Measurements from ENCODE around the gene SENP8. TPM values are rescaled to one million over a fixed set of nuclear protein-coding genes. Genes with fewer than 3 reads are reported as not detected.

Gene SENP8
- total and polyA plus RNA-seq, 2 of the 13 experiments (the other 11 are each of a cell fraction or from before 2014, with no cell fraction given) = 2.7 to 3.0 TPM

GRCh38 chr15:72113347-72114031, 4.7 kb upstream of the SENP8 start:
- Histone ChIP-seq H3K9me3 (ENCODE audit: low read length) (no peaks in the 10 kb centered on the region), H3K79me2 (ENCODE audit: insufficient read depth, low read length) (peaks cover 13% of the 10 kb centered on the region), H2AFZ (ENCODE audit: low read length) (no peak overlapping the region), H3K4me2 (ENCODE audit: low read depth, low read length) (no peak overlapping the region), H3K27ac (ENCODE audit: extremely low read length, insufficient read depth, low read length) (no peak overlapping the region), H4K20me1 (ENCODE audit: insufficient read depth, low read length) (peaks cover 8% of the 10 kb centered on the region; the same call in 1 of the 2 replicates), H3K27me3 (ENCODE audit: control insufficient read depth in 1 of 2, insufficient read depth in 2 of 2, low read length in 2 of 2) (no peaks in the 10 kb centered on the region), H3K9ac (ENCODE audit: insufficient read depth, low read depth, low read length) (no peak overlapping the region), H3K4me1 (ENCODE audit: insufficient read depth, low read length) (peaks cover 23% of the 10 kb centered on the region), H3K36me3 (replicated peaks in 1 of 2; ENCODE audit: control insufficient read depth in 1 of 2, insufficient read depth in 2 of 2, low read length in 2 of 2) (no peaks in the 10 kb centered on the region), H3K4me3 (replicated peaks in 1 of 3; ENCODE audit: insufficient read depth in 1 of 3, low read depth in 2 of 3, low read length in 3 of 3) (no peak overlapping the region)
- no peak for TF ChIP-seq ZNF468 (CRISPR knock-in tag; IDR thresholded peaks at IDR 0.05)
- TF ChIP-seq FOXA3 (CRISPR knock-in tag; IDR thresholded peaks at IDR 0.05) = 0 out of 2 replicates have a peak, but pooled peaks have one; percentile 32
- TF ChIP-seq JUN (CRISPR knock-in tag; IDR thresholded peaks at IDR 0.05) = no peak
- 0 out of 2 replicates have a peak, but pooled peaks have one; percentile 7 for TF ChIP-seq KAT2B (IDR thresholded peaks at IDR 0.05; ENCODE audit: borderline replicate concordance, low read depth, low read length)
- TF ChIP-seq CBX5 (CRISPR knock-in tag; IDR thresholded peaks at IDR 0.05; ENCODE audit: borderline replicate concordance) = no peak
- TF ChIP-seq RARG (CRISPR knock-in tag; IDR thresholded peaks at IDR 0.05; ENCODE audit: low read depth) = no peak
- intact Hi-C loops (cut with micrococcal nuclease; ENCODE audit: unreplicated experiment) (no loop called here), in situ Hi-C loops (cut with HindIII; ENCODE audit: extremely low pct_ligation_motif_present, low pct_unique_long_range_greater_than_20kb) (no loop called here)
- no TSS peak for BruUV-seq (replicated peaks)
- WGBS (ENCODE audit: low lambda C conversion rate) = 80% methylated on average over 4 of the region's 4 CpGs
- CTCF ChIA-PET (ENCODE audit: low intra/inter-chr PET ratio, low total read pairs) = no interaction called here
- FAIRE-seq (no peak), ATAC-seq (no peak), DNase-seq (ENCODE audit: low spot score) (no peak)
- POLR2A ChIA-PET = no interaction called here

- DNase-seq (ENCODE audit: low spot score) = no peak
- peak; percentile 40 for ATAC-seq
- Histone ChIP-seq H3K79me2 (ENCODE audit: insufficient read depth, low read length) (peaks cover 13% of the 10 kb centered on the region), H3K4me3 (replicated peaks in 1 of 3; ENCODE audit: insufficient read depth in 1 of 3, low read depth in 2 of 3, low read length in 3 of 3) (peak overlapping the region; percentile 74 to 95 (median 93)), H3K27ac (ENCODE audit: extremely low read length, insufficient read depth, low read length) (peak overlapping the region; percentile 73), H3K36me3 (replicated peaks in 1 of 2; ENCODE audit: control insufficient read depth in 1 of 2, insufficient read depth in 2 of 2, low read length in 2 of 2) (no peaks in the 10 kb centered on the region), H3K4me1 (ENCODE audit: insufficient read depth, low read length) (peaks cover 26% of the 10 kb centered on the region), H2AFZ (ENCODE audit: low read length) (peak overlapping the region; percentile 81), H4K20me1 (ENCODE audit: insufficient read depth, low read length) (peaks cover 3% of the 10 kb centered on the region; the same call in 1 of the 2 replicates), H3K9me3 (ENCODE audit: low read length) (no peaks in the 10 kb centered on the region), H3K4me2 (ENCODE audit: low read depth, low read length) (peak overlapping the region; percentile 96), H3K27me3 (ENCODE audit: control insufficient read depth in 1 of 2, insufficient read depth in 2 of 2, low read length in 2 of 2) (no peaks in the 10 kb centered on the region), H3K9ac (ENCODE audit: insufficient read depth, low read depth, low read length) (peak overlapping the region; percentile 70)
- POLR2A ChIA-PET = interaction anchor here (0.5 to 1.5 kb wide), 2 partner anchors 12 to 14 kb away, joined by 3 read pairs; no protein-coding TSS in a partner anchor
- 3% methylated on average over 20 of the region's 24 CpGs for WGBS (ENCODE audit: low lambda C conversion rate)
- intact Hi-C loops (cut with micrococcal nuclease; ENCODE audit: unreplicated experiment) (no loop called here), in situ Hi-C loops (cut with HindIII; ENCODE audit: extremely low pct_ligation_motif_present, low pct_unique_long_range_greater_than_20kb) (no loop called here)
- no TSS peak for BruUV-seq (replicated peaks)
- CTCF ChIA-PET (ENCODE audit: low intra/inter-chr PET ratio, low total read pairs) = no interaction called here
- FAIRE-seq = no peak
- TF ChIP-seq ZNF331 (CRISPR knock-in tag; IDR thresholded peaks at IDR 0.05) = no peak
- TF ChIP-seq ATF7 (IDR thresholded peaks at IDR 0.05) = no peak
- no peak for TF ChIP-seq ATF7 (CRISPR knock-in tag; IDR thresholded peaks at IDR 0.05)
- TF ChIP-seq HOMEZ (CRISPR knock-in tag; IDR thresholded peaks at IDR 0.05; ENCODE audit: low read depth) = 0 out of 2 replicates have a peak, but pooled peaks have one; percentile 11
- TF ChIP-seq ZNF703 (CRISPR knock-in tag; IDR thresholded peaks at IDR 0.05; ENCODE audit: borderline replicate concordance) = no peak
- TF ChIP-seq ZNF326 (CRISPR knock-in tag; IDR thresholded peaks at IDR 0.05; ENCODE audit: borderline replicate concordance) = no peak
Observed at GRCh38 chr15:72116731-72117485, 1.3 kb upstream of the SENP8 start.

Data from HepG2 (cell line).